Tibial nerve (tissue), 3 donors: ENCODE results near the gene HINT2.

Experiments
- EP300 ChIP-seq, 2 donors: sonication (generic); formaldehyde crosslinking; IDR thresholded peaks; one replicate each; pipeline ENCODE4 v1.6.1; 2017; ENCODE audit warnings: antibody characterized with exemption in 2 of 2, mild to moderate bottlenecking in 1 of 2
- POLR2A ChIP-seq, 2 donors: fragments of 450-650 bp; IDR thresholded peaks; one replicate each; pipeline ENCODE4 v1.6.1; 2017; ENCODE audit warnings: antibody characterized with exemption in 2 of 2, mild to moderate bottlenecking in 2 of 2, moderate library complexity in 2 of 2

DNA sequence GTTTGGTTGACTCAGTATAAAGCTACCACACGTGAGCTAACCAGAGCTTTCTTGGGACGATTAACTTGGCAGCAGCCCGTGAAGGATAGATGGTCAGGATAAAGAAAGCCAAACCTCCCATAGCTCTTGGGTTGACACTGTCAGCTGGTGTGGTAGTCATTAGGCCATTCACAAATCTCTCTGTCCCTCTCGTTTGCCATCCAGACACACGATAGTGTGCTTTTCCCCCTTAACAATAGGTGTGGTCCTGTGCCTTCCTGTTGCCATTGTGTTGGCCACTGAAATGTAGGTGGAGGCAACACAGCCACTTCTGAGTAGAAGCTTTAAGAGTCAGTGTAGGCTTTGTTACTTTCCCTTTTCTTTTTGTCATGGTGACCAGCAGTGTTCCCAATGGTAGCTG, 43.6 kb upstream of the HINT2 start:
- TF ChIP-seq EP300 (IDR thresholded peaks at IDR 0.05): no peak
- no peak for TF ChIP-seq POLR2A (IDR thresholded peaks at IDR 0.05)
